Gastroesophageal sphincter (tissue), 3 donors: ENCODE results near the gene PKIB.

Source experiments
- EP300 ChIP-seq: sonication (generic); formaldehyde crosslinking; IDR thresholded peaks from one replicate; pipeline ENCODE4 v1.6.1; 2017; ENCODE audit warnings: antibody characterized with exemption, mild to moderate bottlenecking
- TF ChIP-seq, protein P1 (sequence below), 4 experiments: fragments of 200-600 bp in 2 of 4; fragments of 450-650 bp in 2 of 4; sonication (generic) in 1 of 4; IDR thresholded peaks; one replicate each; pipeline ENCODE4 v1.5.1; 2017 to 2019; ENCODE audit warnings: antibody characterized with exemption in 4 of 4, mild to moderate bottlenecking in 2 of 4, moderate library complexity in 2 of 4

DNA sequence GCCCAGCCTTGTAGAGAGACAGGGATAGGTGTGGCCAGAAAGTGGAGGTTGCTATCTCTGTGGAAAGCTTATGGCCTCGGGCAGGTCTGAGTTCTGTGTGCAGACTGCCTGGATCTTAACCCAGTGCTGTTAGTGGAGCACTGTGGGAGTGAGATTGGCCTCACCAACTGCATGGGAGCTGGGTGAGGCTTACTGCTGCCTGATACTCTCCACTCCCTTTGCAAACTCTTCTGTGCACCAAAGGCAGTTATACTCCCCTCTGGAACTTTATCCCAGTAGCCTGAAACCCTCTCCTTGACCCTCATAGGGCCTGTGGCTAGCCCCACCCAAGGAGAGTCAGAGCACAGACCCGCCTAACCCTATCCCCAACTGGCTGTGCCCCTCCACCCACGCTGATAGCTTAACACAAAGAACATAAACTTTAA is 41.4 kb upstream of the PKIB start:
- TF ChIP-seq EP300, result no peak
- TF ChIP-seq, protein P1, sequence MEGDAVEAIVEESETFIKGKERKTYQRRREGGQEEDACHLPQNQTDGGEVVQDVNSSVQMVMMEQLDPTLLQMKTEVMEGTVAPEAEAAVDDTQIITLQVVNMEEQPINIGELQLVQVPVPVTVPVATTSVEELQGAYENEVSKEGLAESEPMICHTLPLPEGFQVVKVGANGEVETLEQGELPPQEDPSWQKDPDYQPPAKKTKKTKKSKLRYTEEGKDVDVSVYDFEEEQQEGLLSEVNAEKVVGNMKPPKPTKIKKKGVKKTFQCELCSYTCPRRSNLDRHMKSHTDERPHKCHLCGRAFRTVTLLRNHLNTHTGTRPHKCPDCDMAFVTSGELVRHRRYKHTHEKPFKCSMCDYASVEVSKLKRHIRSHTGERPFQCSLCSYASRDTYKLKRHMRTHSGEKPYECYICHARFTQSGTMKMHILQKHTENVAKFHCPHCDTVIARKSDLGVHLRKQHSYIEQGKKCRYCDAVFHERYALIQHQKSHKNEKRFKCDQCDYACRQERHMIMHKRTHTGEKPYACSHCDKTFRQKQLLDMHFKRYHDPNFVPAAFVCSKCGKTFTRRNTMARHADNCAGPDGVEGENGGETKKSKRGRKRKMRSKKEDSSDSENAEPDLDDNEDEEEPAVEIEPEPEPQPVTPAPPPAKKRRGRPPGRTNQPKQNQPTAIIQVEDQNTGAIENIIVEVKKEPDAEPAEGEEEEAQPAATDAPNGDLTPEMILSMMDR (IDR thresholded peaks at IDR 0.05), result no peak
